ENCODE results near the gene TSHZ3.

- TF ChIP-seq CTCF (IDR thresholded peaks at IDR 0.05): no peak
- TF ChIP-seq POLR2A (IDR thresholded peaks at IDR 0.05): no peak
Measured at GRCh38 chr19:31383553-31383952, 34.3 kb upstream of the TSHZ3 start.
